Tracheal epithelial cell (primary cell): ENCODE data around the gene DEK. TPM values are rescaled to one million over a fixed set of nuclear protein-coding genes. Genes with fewer than 3 reads are reported as not detected.

Experiments
- total RNA-seq: library from RNA; depleted of rRNA; stranded (reverse); fragments of >200 nt; gene quantifications from 2 replicates; pipeline ENCODE4 v1.2.1, GENCODE V29; 2014

Gene DEK, protein sequence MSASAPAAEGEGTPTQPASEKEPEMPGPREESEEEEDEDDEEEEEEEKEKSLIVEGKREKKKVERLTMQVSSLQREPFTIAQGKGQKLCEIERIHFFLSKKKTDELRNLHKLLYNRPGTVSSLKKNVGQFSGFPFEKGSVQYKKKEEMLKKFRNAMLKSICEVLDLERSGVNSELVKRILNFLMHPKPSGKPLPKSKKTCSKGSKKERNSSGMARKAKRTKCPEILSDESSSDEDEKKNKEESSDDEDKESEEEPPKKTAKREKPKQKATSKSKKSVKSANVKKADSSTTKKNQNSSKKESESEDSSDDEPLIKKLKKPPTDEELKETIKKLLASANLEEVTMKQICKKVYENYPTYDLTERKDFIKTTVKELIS
- total RNA-seq = 58.6 and 66.3 TPM in 2 replicates

DNA sequence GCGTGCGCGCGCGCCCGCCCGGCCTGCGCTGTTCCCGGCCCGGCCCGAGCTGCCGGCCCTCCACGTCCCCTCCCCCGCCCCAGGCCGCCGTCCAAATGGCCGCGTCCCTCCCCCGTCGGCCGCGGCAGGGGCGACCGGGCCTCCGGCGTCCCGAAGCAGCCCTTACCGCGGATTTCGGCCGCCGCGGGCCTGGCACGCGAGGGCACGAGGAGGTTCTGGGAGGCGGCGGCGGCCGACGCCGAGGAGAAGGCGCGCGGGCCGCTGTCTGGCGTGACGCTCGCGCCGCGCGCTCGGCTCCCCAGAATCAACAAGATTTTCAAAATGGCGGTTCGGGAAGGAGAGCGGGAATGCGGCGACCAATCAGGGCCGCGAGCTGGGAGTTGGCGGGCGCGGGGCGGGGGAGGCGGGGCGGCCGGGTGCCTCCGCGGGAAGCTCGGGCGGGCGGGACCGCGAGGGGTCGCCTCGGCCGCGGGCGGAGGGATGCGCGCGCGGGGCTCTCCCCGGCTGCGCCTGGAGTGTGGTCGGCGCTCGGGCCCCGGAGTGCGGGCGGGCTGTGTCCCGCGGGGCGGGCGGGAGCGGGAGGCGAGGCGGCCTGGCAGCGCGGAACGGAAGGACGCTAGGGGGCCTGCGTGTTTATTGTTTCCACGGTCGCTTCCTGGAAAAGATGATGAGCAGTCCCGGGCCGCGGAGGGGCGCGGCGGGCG, at the start of gene DEK:
TSS of gene DEK (minus strand) at position 312 of the 704 bp plus-strand sequence. CDS start 543 bp downstream, outside the sequence.

Other genes starting within 250 kb of the DEK start
- gene NHLRC1, start 141.9 kb downstream of the DEK start, total RNA-seq = 1.2 and 2.3 TPM in 2 replicates
- 11.3 and 13.0 TPM in 2 replicates for gene TPMT, start 109.5 kb downstream of the DEK start, total RNA-seq
- gene KDM1B, start 109.1 kb downstream of the DEK start, total RNA-seq = 23.4 and 32.8 TPM in 2 replicates
- 110 and 127 TPM in 2 replicates for gene RNF144B, start 122.8 kb upstream of the DEK start, total RNA-seq